Type B pancreatic cell (in vitro differentiated cells): Measurements from ENCODE around the gene TEP1. TPM values are rescaled to one million over a fixed set of nuclear protein-coding genes. Genes with fewer than 3 reads are reported as not detected.
A peak's percentile ranks its signal among the peaks of the same experiment; 100 is the strongest.

ENCODE experiments used
- DNase-seq: peaks from one replicate; pipeline ENCODE4 v3.0.0; 2021; ENCODE audit warnings: mixed read lengths; ENCODE audit not compliant: unreplicated experiment; ENCODE audit errors: extremely low spot score
- H3K27ac Mint-ChIP-seq: 2 replicates; pipeline ENCODE4 v1.8.0; 2021; ENCODE audit warnings: mild to moderate bottlenecking, mixed read lengths
- H3K27me3 Mint-ChIP-seq: 2 replicates; pipeline ENCODE4 v1.8.0; 2021; ENCODE audit warnings: mixed read lengths
- H3K36me3 Mint-ChIP-seq: 2 replicates; pipeline ENCODE4 v1.8.0; 2021; ENCODE audit warnings: mixed read lengths
- H3K4me1 Mint-ChIP-seq: one replicate; pipeline ENCODE4 v1.8.0; 2021; ENCODE audit warnings: mixed read lengths; ENCODE audit not compliant: unreplicated experiment
- H3K4me3 Mint-ChIP-seq: 2 replicates; pipeline ENCODE4 v1.8.0; 2021; ENCODE audit warnings: mild to moderate bottlenecking, mixed read lengths
- H3K9me3 Mint-ChIP-seq: 2 replicates; pipeline ENCODE4 v1.8.0; 2021; ENCODE audit warnings: mixed read lengths
- total RNA-seq: library from RNA; stranded (reverse); gene quantifications from 2 replicates; pipeline ENCODE4 v1.2.1, GENCODE V29; 2021; ENCODE audit warnings: low replicate concordance
- TF ChIP-seq, protein P1 (sequence below): fragments of 200-600 bp; sonication (generic); conservative IDR thresholded peaks from 2 replicates; pipeline ENCODE4 v1.5.0; 2021; ENCODE audit warnings: antibody characterized with exemption, mild to moderate bottlenecking

Gene TEP1
- total RNA-seq, 1 donor from 2014 or later, result 23.1 TPM

DNA sequence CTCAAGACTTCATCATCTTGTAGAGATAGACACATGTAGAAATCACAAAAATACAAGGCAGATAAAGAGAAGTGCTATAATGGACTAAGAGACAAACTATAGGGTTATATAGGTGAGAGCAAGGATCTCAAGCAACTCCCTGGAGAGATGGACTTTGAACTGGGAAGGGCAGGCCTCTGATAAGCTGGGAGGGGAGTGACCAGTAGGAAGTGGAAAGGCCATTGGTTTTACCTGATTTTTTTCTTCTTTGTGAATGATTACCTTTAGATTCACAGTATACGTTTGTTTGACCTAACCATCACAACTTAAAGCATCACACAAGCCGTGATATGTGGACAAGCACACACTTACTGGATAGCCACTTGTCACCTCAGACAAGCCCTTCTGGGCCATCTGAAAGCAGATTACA, 5.2 kb upstream of the TEP1 start:
- peaks cover 9% of the 10 kb centered on the region for H3K4me1 Mint-ChIP-seq
- peak overlapping the region; percentile 57 for H3K27ac Mint-ChIP-seq
- TF ChIP-seq, protein P1, sequence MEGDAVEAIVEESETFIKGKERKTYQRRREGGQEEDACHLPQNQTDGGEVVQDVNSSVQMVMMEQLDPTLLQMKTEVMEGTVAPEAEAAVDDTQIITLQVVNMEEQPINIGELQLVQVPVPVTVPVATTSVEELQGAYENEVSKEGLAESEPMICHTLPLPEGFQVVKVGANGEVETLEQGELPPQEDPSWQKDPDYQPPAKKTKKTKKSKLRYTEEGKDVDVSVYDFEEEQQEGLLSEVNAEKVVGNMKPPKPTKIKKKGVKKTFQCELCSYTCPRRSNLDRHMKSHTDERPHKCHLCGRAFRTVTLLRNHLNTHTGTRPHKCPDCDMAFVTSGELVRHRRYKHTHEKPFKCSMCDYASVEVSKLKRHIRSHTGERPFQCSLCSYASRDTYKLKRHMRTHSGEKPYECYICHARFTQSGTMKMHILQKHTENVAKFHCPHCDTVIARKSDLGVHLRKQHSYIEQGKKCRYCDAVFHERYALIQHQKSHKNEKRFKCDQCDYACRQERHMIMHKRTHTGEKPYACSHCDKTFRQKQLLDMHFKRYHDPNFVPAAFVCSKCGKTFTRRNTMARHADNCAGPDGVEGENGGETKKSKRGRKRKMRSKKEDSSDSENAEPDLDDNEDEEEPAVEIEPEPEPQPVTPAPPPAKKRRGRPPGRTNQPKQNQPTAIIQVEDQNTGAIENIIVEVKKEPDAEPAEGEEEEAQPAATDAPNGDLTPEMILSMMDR, result no peak
- no peak for DNase-seq
- H3K36me3 Mint-ChIP-seq, result no peaks in the 10 kb centered on the region
- H3K9me3 Mint-ChIP-seq, result no peaks in the 10 kb centered on the region
- no peak overlapping the region for H3K4me3 Mint-ChIP-seq
- H3K27me3 Mint-ChIP-seq, result no peaks in the 10 kb centered on the region

DNA sequence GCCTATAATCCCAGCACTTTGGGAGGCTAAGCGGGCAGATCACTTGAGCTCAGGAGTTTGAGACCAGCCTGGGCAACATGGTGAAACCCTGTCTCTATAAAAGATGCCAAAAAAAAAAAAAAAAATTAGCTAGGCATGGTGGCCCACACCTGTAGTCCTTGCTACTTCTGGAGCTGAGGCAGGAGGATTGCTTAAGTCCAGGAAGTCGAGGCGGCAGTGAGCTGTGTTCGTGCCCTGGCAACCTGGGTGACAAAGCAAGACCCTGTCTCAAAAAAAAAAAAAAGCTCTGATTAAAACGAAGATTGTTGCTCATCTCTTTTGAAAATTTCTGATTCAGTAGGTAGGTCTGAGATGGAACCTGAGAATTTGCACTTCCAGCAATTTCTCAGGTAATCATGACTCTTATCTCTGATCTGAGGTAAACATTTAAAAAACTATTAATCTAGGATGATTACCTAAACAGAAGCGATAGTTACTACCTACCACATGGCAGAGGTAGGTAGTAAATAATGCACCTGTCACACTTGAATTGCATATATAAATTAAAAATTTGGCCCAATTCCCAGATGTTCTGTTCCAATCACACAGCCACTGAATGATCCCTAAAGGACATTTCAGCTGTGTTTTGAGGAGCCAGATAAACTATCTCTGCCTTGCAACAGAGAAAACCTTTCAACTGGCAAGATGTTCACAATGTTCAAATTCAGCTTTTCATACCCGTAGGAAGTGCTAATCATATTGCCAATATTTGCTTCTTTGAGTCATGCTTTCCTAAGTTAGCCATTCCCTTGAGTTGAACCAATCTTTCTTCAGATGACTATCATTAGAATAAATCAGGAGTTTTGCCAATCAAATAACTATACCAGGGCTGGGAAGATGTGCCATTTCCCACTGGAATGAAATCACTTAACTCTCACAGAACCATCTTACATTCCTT, 4.2 kb upstream of the TEP1 start:
- Mint-ChIP-seq H3K9me3 (no peaks in the 10 kb centered on the region), H3K27ac (peak overlapping the region; percentile 57)

DNA sequence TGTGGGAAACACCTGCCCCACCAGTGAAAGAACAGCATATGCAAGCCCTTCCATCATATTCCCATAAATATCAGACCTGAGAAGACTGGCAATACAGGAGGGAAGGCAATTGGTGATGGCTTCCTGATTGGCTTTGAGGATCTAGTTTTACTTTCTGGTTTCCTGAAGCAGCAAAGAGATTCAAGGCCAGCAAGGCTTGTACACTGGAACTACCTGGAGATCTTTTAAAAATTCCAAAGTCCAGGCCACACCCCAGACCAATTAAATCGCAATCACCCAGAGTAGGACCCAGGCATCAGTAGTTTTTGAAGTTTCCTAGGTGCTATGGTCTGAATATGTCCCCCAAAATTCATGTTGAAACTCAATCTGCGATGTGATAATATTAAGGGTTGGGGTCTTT, 2.9 kb upstream of the TEP1 start:
- no peak for DNase-seq
- Mint-ChIP-seq H3K27me3 (no peaks in the 10 kb centered on the region), H3K27ac (peak overlapping the region; percentile 21), H3K9me3 (no peaks in the 10 kb centered on the region), H3K4me3 (peak overlapping the region; percentile 9), H3K4me1 (peaks cover 21% of the 10 kb centered on the region), H3K36me3 (no peaks in the 10 kb centered on the region)
- TF ChIP-seq, protein P1, result no peak

More for the DNA sequence above, 4.2 kb upstream of the TEP1 start:
- TF ChIP-seq, protein P1, result no peak
- Mint-ChIP-seq H3K4me3 (no peak overlapping the region), H3K36me3 (no peaks in the 10 kb centered on the region), H3K4me1 (peaks cover 14% of the 10 kb centered on the region), H3K27me3 (no peaks in the 10 kb centered on the region)
- no peak for DNase-seq

DNA sequence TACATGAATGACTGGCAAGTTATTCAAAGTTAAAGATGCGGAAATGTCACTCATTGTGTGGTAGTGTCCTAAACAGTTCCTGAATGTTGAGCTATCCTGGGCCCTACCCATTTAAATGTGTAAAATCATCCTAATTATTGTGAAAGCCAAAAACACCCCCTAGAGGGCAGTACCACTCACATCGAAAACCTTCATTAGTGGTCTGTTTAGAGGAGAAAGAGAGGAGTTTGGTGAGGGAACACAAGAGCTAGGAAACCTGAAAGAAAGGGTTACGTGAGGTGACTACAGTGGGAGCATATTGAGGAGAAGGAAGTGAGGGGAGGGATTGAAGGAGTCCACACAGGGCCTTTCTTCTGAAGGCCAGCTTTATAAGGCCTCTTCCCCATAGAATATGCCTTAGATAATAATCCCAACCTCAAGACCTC, 2.5 kb upstream of the TEP1 start:
- peak overlapping the region; percentile 9 for H3K4me3 Mint-ChIP-seq
- peak overlapping the region; percentile 21 for H3K27ac Mint-ChIP-seq
- no peak for DNase-seq
- TF ChIP-seq, protein P1, result peak; percentile 76
- H3K36me3 Mint-ChIP-seq, result no peaks in the 10 kb centered on the region
- H3K9me3 Mint-ChIP-seq, result no peaks in the 10 kb centered on the region
- H3K27me3 Mint-ChIP-seq, result no peaks in the 10 kb centered on the region
- H3K4me1 Mint-ChIP-seq, result peaks cover 21% of the 10 kb centered on the region

DNA sequence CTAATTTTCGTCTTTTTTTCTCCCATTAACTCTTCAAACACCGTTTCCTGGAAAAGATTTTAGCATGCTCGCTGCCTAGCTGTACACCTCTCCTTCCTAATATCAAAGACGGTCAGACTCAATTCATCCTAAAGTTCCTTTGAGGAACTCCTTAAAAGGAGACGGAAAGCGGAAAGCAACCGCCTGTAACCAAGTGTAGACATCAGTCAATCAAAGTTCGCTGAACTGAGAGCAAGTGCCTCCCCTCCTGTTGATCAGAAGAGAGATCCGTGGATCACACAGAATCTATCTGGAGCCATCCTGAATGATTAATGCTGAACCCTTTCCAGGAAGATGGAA, 412 bp upstream of the TEP1 start:
- Mint-ChIP-seq H3K27ac (peak overlapping the region; percentile 92), H3K36me3 (no peaks in the 10 kb centered on the region), H3K27me3 (no peaks in the 10 kb centered on the region)

More for the DNA sequence above, 412 bp upstream of the TEP1 start:
- H3K4me1 Mint-ChIP-seq, result peaks cover 21% of the 10 kb centered on the region
- no peaks in the 10 kb centered on the region for H3K9me3 Mint-ChIP-seq
- DNase-seq, result no peak
- TF ChIP-seq, protein P1, result no peak
- peak overlapping the region; percentile 93 for H3K4me3 Mint-ChIP-seq
